Fibroblast of lung (primary cell): ENCODE measurements around the gene SMC6. TPM values are rescaled to one million over a fixed set of nuclear protein-coding genes. Genes with fewer than 3 reads are reported as not detected.

Source experiments
- DNase-seq, 2 donors: peaks; one replicate each; pipeline versions ENCODE4 v3.0.0 to v3.0.0-alpha.2; 2010; ENCODE audit warnings: low read depth in 2 of 2
- H2AFZ ChIP-seq: 2 replicates; pipeline ENCODE4 v1.5.1; 2012; ENCODE audit warnings: low read length, control low read depth, inconsistent platforms
- H3K27ac ChIP-seq: 2 replicates; pipeline ENCODE4 v1.5.1; 2011; ENCODE audit warnings: low read length, control low read depth; ENCODE audit not compliant: insufficient read depth
- H3K27me3 ChIP-seq: 2 replicates; pipeline ENCODE4 v1.5.1; 2011; ENCODE audit warnings: mild to moderate bottlenecking, low read length; ENCODE audit not compliant: control insufficient read depth, insufficient read depth
- H3K36me3 ChIP-seq: 2 replicates; pipeline ENCODE4 v1.5.1; 2011; ENCODE audit warnings: low read length; ENCODE audit not compliant: control insufficient read depth, insufficient read depth
- H3K4me1 ChIP-seq: 2 replicates; pipeline ENCODE4 v1.5.1; 2011; ENCODE audit warnings: low read length; ENCODE audit not compliant: control insufficient read depth, insufficient read depth; ENCODE audit errors: extremely low read depth
- H3K4me2 ChIP-seq: 2 replicates; pipeline ENCODE4 v1.5.1; 2011; ENCODE audit warnings: low read length, control low read depth; ENCODE audit not compliant: insufficient read depth; ENCODE audit errors: extremely low read depth
- H3K4me3 ChIP-seq, 4 experiments: fragments of 200-600 bp in 1 of 4; sonication (generic) in 1 of 4; replicated peaks in 1 of 4; 2 replicates each; pipeline ENCODE4 v1.5.1; 2011 to 2016; ENCODE audit warnings: low read length in 4 of 4, low read depth in 3 of 4, mild to moderate bottlenecking in 3 of 4, control low read depth in 2 of 4, inconsistent platforms in 1 of 4, mixed read lengths in 1 of 4; ENCODE audit not compliant: insufficient read depth in 1 of 4; ENCODE audit errors: control extremely low read depth in 1 of 4
- H3K79me2 ChIP-seq: 2 replicates; pipeline ENCODE4 v1.5.1; 2012; ENCODE audit warnings: mild to moderate bottlenecking, low read length, inconsistent platforms; ENCODE audit not compliant: control insufficient read depth, insufficient read depth
- H3K9ac ChIP-seq: 2 replicates; pipeline ENCODE4 v1.5.1; 2011; ENCODE audit warnings: mild to moderate bottlenecking, low read length, control low read depth; ENCODE audit not compliant: insufficient read depth
- H3K9me3 ChIP-seq: 2 replicates; pipeline ENCODE4 v1.5.1; 2012; ENCODE audit warnings: low read depth, low read length; ENCODE audit not compliant: control insufficient read depth, insufficient read depth
- H4K20me1 ChIP-seq: 2 replicates; pipeline ENCODE4 v1.5.1; 2011; ENCODE audit warnings: low read length; ENCODE audit not compliant: control insufficient read depth, insufficient read depth; ENCODE audit errors: extremely low read depth
- CTCF ChIP-seq, 2 donors: IDR thresholded peaks in 1 of 2; conservative IDR thresholded peaks in 1 of 2; 1 replicate in 1 of 2; 2 replicates in 1 of 2; pipeline ENCODE4 v1.5.1; 2011 to 2012; ENCODE audit warnings: low read length in 2 of 2, control low read depth in 1 of 2, inconsistent platforms in 1 of 2, low read depth in 1 of 2, mild to moderate bottlenecking in 1 of 2
- EZH2 ChIP-seq: IDR thresholded peaks from 2 replicates; pipeline ENCODE4 v1.5.1; 2012; ENCODE audit warnings: low read length, control low read depth, mild to moderate bottlenecking; ENCODE audit errors: missing control alignments
- polyA plus RNA-seq, 2 donors: library from polyadenylated mRNA; depleted of rRNA in 1 of 2; stranded (reverse) in 1 of 2; unstranded in 1 of 2; fragments of >200 nt; gene quantifications; 2 replicates each; pipeline ENCODE4 v1.2.1, GENCODE V29; 2011 to 2012; ENCODE audit warnings: missing spikeins in 1 of 2
- total RNA-seq: library from RNA; depleted of rRNA; stranded (reverse); fragments of >200 nt; gene quantifications from 2 replicates; pipeline ENCODE4 v1.2.1, GENCODE V29; 2014

Gene SMC6
- total and polyA plus RNA-seq, 2 donors (not counting 1 experiment from before 2014, with no cell fraction given), result 17.9 to 22.8 TPM

GRCh38 chr2:17627434-17627833 lies 126.2 kb downstream of the SMC6 start:
- DNase-seq, result peak in 1 of 2 donors; percentile 32
- Histone ChIP-seq H3K9ac (no peak overlapping the region), H3K79me2 (no peaks in the 10 kb centered on the region), H3K27me3 (no peaks in the 10 kb centered on the region), H3K4me2 (no peak overlapping the region), H3K36me3 (no peaks in the 10 kb centered on the region), H2AFZ (no peak overlapping the region), H3K4me1 (no peaks in the 10 kb centered on the region), H4K20me1 (no peaks in the 10 kb centered on the region), H3K9me3 (no peaks in the 10 kb centered on the region), H3K4me3 (no peak overlapping the region), H3K27ac (no peak overlapping the region)
- TF ChIP-seq CTCF (conservative IDR thresholded peaks at IDR 0.05 in 1 of 2, IDR thresholded peaks at IDR 0.05 in 1 of 2; ENCODE audit: low read depth in 1 of 2, low read length in 2 of 2) (no peak), EZH2 (no peak)

GRCh38 chr2:17626986-17627385 lies 126.6 kb downstream of the SMC6 start:
- H3K9ac ChIP-seq, result no peak overlapping the region
- H2AFZ ChIP-seq, result no peak overlapping the region
- no peak overlapping the region for H3K27ac ChIP-seq
- H4K20me1 ChIP-seq, result no peaks in the 10 kb centered on the region
- no peak overlapping the region for H3K4me3 ChIP-seq
- H3K79me2 ChIP-seq, result no peaks in the 10 kb centered on the region
- H3K4me1 ChIP-seq, result no peaks in the 10 kb centered on the region
- TF ChIP-seq CTCF (conservative IDR thresholded peaks at IDR 0.05 in 1 of 2, IDR thresholded peaks at IDR 0.05 in 1 of 2; ENCODE audit: low read depth in 1 of 2, low read length in 2 of 2) (no peak), EZH2 (no peak)
- no peaks in the 10 kb centered on the region for H3K9me3 ChIP-seq
- H3K4me2 ChIP-seq, result no peak overlapping the region
- DNase-seq, result peak in 1 of 2 donors; percentile 66
- no peaks in the 10 kb centered on the region for H3K36me3 ChIP-seq
- H3K27me3 ChIP-seq, result no peaks in the 10 kb centered on the region

- no peaks in the 10 kb centered on the region for H4K20me1 ChIP-seq
- H3K27ac ChIP-seq, result no peak overlapping the region
- peaks cover 5% of the 10 kb centered on the region for H3K4me1 ChIP-seq
- H3K4me2 ChIP-seq, result no peak overlapping the region
- no peaks in the 10 kb centered on the region for H3K79me2 ChIP-seq
- H3K9ac ChIP-seq, result no peak overlapping the region
- no peaks in the 10 kb centered on the region for H3K9me3 ChIP-seq
- H2AFZ ChIP-seq, result no peak overlapping the region
- DNase-seq, result peak in 1 of 2 donors; percentile 63
- H3K4me3 ChIP-seq, result no peak overlapping the region
- TF ChIP-seq EZH2 (no peak), CTCF (conservative IDR thresholded peaks at IDR 0.05 in 1 of 2, IDR thresholded peaks at IDR 0.05 in 1 of 2; ENCODE audit: low read depth in 1 of 2, low read length in 2 of 2) (no peak)
- no peaks in the 10 kb centered on the region for H3K27me3 ChIP-seq
- no peaks in the 10 kb centered on the region for H3K36me3 ChIP-seq
Measured at GRCh38 chr2:17625446-17625845, 128.2 kb downstream of the SMC6 start.
